ENCODE data around the gene IL32. TPM values are rescaled to one million over a fixed set of nuclear protein-coding genes. Genes with fewer than 3 reads are reported as not detected.
A peak's percentile ranks its signal among the peaks of the same experiment; 100 is the strongest.
"Not testable (repeated sequence)": the region's sequence is repeated elsewhere in the genome, so short reads cannot be mapped to it uniquely, and the experiment has no call there.

IL32 gene
- total and polyA plus RNA-seq, 7 experiments from 2014 or later = 351 to 3,697 (median 631) TPM

GRCh38 chr16:3053330-3053710 is 12.1 kb upstream of the IL32 start:
- H3K9me3 ChIP-seq (ENCODE audit: control insufficient read depth in 2 of 3, low read length in 3 of 3); H3K36me3 ChIP-seq (ENCODE audit: control insufficient read depth in 2 of 3, insufficient read depth in 3 of 3, low read length in 3 of 3); H3K9me3 Mint-ChIP-seq; H3K27ac ChIP-seq (ENCODE audit: low read depth, low read length); H3K4me3 ChIP-seq (ENCODE audit: low read length); CTCF ChIA-PET; intact Hi-C loops (cut with micrococcal nuclease); POLR2A ChIA-PET; H3K27me3 ChIP-seq (ENCODE audit: control insufficient read depth in 2 of 2, insufficient read depth in 2 of 2, low read length in 2 of 2); H3K27me3 Mint-ChIP-seq; DNase-seq: not testable (repeated sequence)
- peak; percentile 31 for ATAC-seq
- H3K36me3 Mint-ChIP-seq = peaks cover 0 to 59% (median 3%) of the 10 kb centered on the region in 5 donors
- H3K4me3 Mint-ChIP-seq = peak overlapping the region in 2 of 10 donors; percentile 18 to 70
- peak overlapping the region in 2 of 9 donors; percentile 34 to 62 for H3K27ac Mint-ChIP-seq
- peaks cover 17 to 34% of the 10 kb centered on the region in 2 donors for H3K4me1 ChIP-seq (ENCODE audit: control insufficient read depth in 2 of 2, insufficient read depth in 2 of 2, low read length in 2 of 2)
- peaks cover 16 to 69% (median 48%) of the 10 kb centered on the region in 7 donors for H3K4me1 Mint-ChIP-seq

DNA sequence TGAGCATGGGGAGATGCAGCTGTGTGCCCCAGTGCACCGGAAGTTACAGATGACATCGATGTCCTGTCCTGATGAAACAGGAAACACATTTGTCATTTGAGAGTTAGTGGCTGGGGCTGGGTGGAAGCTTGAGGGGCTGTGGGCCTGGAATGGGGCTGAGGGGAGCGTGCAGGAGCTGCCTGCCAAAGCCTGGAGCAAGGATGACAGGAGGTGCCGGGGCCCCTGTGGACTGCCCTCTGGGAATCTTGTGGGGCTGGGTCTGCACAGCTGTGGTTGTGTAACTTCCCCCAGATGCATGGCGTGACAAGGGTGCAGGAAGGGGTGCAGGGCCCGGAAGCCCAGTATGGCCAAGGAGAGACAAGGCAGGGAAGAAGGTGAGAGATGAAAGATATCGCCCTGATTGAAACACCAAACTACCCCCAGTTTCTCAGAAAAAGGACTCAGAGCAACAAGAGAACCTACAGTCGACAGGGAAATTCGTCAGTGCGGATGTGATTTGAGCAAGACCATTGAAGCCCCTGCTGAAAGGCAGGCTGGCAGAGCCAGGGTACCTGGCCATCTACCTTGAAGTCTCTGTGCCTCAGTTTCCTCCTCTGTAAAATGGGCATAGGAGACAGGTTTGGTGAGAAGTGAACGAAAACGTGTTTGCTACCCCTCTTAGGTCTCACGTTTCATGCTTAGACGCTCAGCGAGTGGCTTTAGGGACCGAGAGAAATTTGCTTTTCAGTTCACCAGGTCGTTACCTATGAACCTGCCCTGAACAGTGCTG is 10.3 kb upstream of the IL32 start:
- no peaks in the 10 kb centered on the region for H3K27me3 Mint-ChIP-seq
- no peak for ATAC-seq
- H3K4me3 Mint-ChIP-seq = peak overlapping the region; percentile 2 to 90 (median 62)
- H3K9me3 Mint-ChIP-seq = no peaks in the 10 kb centered on the region
- peaks cover 0 to 57% (median 3%) of the 10 kb centered on the region in 5 donors for H3K36me3 Mint-ChIP-seq
- peak overlapping the region; percentile 20 to 93 (median 71) for H3K27ac Mint-ChIP-seq
- peaks cover 25 to 42% of the 10 kb centered on the region in 2 donors for H3K4me1 ChIP-seq (ENCODE audit: control insufficient read depth in 2 of 2, insufficient read depth in 2 of 2, low read length in 2 of 2)
- H3K27me3 ChIP-seq (ENCODE audit: control insufficient read depth in 2 of 2, insufficient read depth in 2 of 2, low read length in 2 of 2) = no peaks in the 10 kb centered on the region
- H3K27ac ChIP-seq (ENCODE audit: low read depth, low read length) = peak overlapping the region; percentile 21
- H3K4me1 Mint-ChIP-seq = peaks cover 17 to 67% (median 51%) of the 10 kb centered on the region in 7 donors
- no peak overlapping the region for H3K4me3 ChIP-seq (ENCODE audit: low read length)
- POLR2A ChIA-PET = interaction anchor here (0.6 to 1.0 kb wide), 3 partner anchors 11 to 37 kb away, joined by 3 read pairs; partner anchors contain the start of gene IL32
- CTCF ChIA-PET = interaction anchor here (13.9 kb wide), 1 partner anchor 75 kb away, joined by 244 read pairs; the partner anchor contains the start of gene ZNF213
- intact Hi-C loops (cut with micrococcal nuclease) = no loop called here
- no peak for DNase-seq
- H3K9me3 ChIP-seq (ENCODE audit: control insufficient read depth in 2 of 3, low read length in 3 of 3) = no peaks in the 10 kb centered on the region
- peaks cover 0 to 10% (median 0%) of the 10 kb centered on the region in 3 experiments for H3K36me3 ChIP-seq (ENCODE audit: control insufficient read depth in 2 of 3, insufficient read depth in 3 of 3, low read length in 3 of 3)

DNA sequence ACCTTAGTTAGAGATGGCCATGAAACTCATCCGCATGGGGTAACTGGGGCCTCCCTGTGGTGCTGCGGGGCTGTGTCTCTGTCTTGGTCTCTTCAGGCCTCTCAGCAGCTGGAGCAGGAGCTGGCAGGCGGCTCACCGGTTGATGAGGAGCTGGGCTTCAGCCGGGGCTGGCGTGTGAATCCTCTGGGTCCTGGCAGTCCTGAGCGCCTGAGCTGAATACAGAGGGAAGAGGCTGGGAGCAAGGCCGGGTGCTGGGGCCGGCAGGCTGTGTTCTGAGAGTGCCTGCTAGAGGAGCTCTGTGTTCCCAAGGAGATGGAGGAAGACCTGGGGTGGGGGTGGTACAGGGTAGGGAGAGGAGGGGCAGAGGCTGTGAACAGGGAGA is 9.7 kb upstream of the IL32 start:
- H3K27me3 Mint-ChIP-seq; H3K27me3 ChIP-seq (ENCODE audit: control insufficient read depth in 2 of 2, insufficient read depth in 2 of 2, low read length in 2 of 2); intact Hi-C loops (cut with micrococcal nuclease); ATAC-seq; DNase-seq; H3K9me3 Mint-ChIP-seq; H3K9me3 ChIP-seq (ENCODE audit: control insufficient read depth in 2 of 3, low read length in 3 of 3); H3K4me3 ChIP-seq (ENCODE audit: low read length): not testable (repeated sequence)
- ChIA-PET POLR2A (interaction anchor here (1.0 to 1.7 kb wide), 2 partner anchors 8 to 10 kb away, joined by 3 to 5 read pairs; partner anchors contain the start of gene IL32), CTCF (interaction anchor here (13.9 kb wide), 1 partner anchor 74 kb away, joined by 244 read pairs; the partner anchor contains the start of gene ZNF213)
- Histone ChIP-seq H3K27ac (ENCODE audit: low read depth, low read length) (peak overlapping the region; percentile 21), H3K4me1 (ENCODE audit: control insufficient read depth in 2 of 2, insufficient read depth in 2 of 2, low read length in 2 of 2) (peaks cover 25 to 46% of the 10 kb centered on the region in 2 donors), H3K36me3 (ENCODE audit: control insufficient read depth in 2 of 3, insufficient read depth in 3 of 3, low read length in 3 of 3) (peaks cover 0 to 10% (median 0%) of the 10 kb centered on the region in 3 experiments)
- Mint-ChIP-seq H3K4me1 (peaks cover 23 to 67% (median 51%) of the 10 kb centered on the region in 7 donors), H3K4me3 (peak overlapping the region in 6 of 10 donors; percentile 10 to 90 (median 54)), H3K36me3 (peaks cover 0 to 54% (median 3%) of the 10 kb centered on the region in 5 donors), H3K27ac (peak overlapping the region in 4 of 9 donors; percentile 67 to 93 (median 74))

- ChIA-PET CTCF (interaction anchor here (0.7 to 13.9 kb wide), 3 partner anchors 28 to 606 kb away, joined by 3 to 244 read pairs (median 4); partner anchors contain the start of gene ZNF213), POLR2A (interaction anchor here (0.5 to 1.7 kb wide), 3 partner anchors 9 to 112 kb away, joined by 3 to 7 read pairs (median 5); no protein-coding TSS in a partner anchor)
- no peaks in the 10 kb centered on the region for H3K27me3 Mint-ChIP-seq
- H3K4me1 Mint-ChIP-seq = peaks cover 23 to 60% (median 43%) of the 10 kb centered on the region in 7 donors
- peaks cover 0 to 47% (median 3%) of the 10 kb centered on the region in 5 donors for H3K36me3 Mint-ChIP-seq
- peaks cover 25 to 46% of the 10 kb centered on the region in 2 donors for H3K4me1 ChIP-seq (ENCODE audit: control insufficient read depth in 2 of 2, insufficient read depth in 2 of 2, low read length in 2 of 2)
- no peaks in the 10 kb centered on the region for H3K9me3 ChIP-seq (ENCODE audit: control insufficient read depth in 2 of 3, low read length in 3 of 3)
- H3K4me3 Mint-ChIP-seq = peak overlapping the region in 5 of 10 donors; percentile 54 to 94 (median 88)
- no peaks in the 10 kb centered on the region for H3K27me3 ChIP-seq (ENCODE audit: control insufficient read depth in 2 of 2, insufficient read depth in 2 of 2, low read length in 2 of 2)
- no peaks in the 10 kb centered on the region for H3K9me3 Mint-ChIP-seq
- H3K27ac Mint-ChIP-seq = peak overlapping the region in 2 of 9 donors; percentile 24 to 93
- ATAC-seq (no peak), DNase-seq (no peak)
- H3K4me3 ChIP-seq (ENCODE audit: low read length) = no peak overlapping the region
- intact Hi-C loops (cut with micrococcal nuclease) = no loop called here
- H3K27ac ChIP-seq (ENCODE audit: low read depth, low read length) = no peak overlapping the region
- H3K36me3 ChIP-seq (ENCODE audit: control insufficient read depth in 2 of 3, insufficient read depth in 3 of 3, low read length in 3 of 3) = peaks cover 0 to 10% (median 0%) of the 10 kb centered on the region in 3 experiments
These were observed 8.9 kb upstream of the IL32 start for GRCh38 chr16:3056336-3057180.

DNA sequence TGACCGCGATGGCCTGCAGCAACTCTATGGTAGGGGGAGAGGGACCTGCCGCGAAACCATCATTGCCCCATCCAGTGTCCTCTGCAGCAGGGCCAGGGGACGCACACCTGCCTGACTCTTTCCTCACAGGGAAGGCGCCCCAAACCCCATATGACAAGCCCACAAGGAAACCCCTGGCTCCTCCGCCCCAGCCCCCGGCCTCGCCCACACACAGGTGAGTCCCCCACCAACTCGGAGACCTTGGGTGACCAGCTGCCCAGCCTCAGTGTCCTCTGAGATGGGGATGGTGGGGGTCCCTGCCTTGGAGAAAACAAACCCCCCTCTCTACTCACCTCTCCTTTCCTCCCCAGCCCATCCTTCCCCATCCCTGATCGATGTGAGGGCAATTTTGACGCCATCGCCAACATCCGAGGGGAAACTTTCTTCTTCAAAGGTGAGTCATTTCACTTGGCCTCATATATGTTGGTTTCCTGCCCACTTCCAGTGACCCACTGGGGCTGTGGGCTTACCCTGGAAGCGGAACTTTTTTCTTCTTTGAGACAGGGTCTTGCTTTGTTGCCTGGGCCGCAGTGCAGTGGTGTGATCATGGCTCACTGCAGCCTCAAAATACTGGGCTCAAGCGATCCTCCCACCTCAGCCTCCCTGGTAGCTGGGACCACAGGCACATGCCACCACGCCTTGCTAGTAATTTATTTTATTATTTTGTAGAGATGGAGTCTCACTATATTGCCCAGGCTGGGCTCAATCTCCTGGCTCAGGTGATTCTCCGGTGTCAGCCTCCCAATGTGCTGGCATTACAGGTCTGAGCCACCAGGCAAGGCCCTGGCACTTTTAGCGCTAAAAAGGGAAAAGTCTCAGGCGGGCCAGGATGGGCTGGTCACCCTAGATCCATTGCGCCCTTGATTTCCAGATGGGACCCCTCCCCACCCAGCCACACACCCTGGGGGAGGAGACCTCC is 8.0 kb upstream of the IL32 start:
- peaks cover 0 to 10% (median 0%) of the 10 kb centered on the region in 3 experiments for H3K36me3 ChIP-seq (ENCODE audit: control insufficient read depth in 2 of 3, insufficient read depth in 3 of 3, low read length in 3 of 3)
- peak overlapping the region in 4 of 9 donors; percentile 24 to 93 (median 40) for H3K27ac Mint-ChIP-seq
- no peak overlapping the region for H3K27ac ChIP-seq (ENCODE audit: low read depth, low read length)
- no peaks in the 10 kb centered on the region for H3K27me3 ChIP-seq (ENCODE audit: control insufficient read depth in 2 of 2, insufficient read depth in 2 of 2, low read length in 2 of 2)
- no peak overlapping the region for H3K4me3 ChIP-seq (ENCODE audit: low read length)
- DNase-seq (no peak), ATAC-seq (no peak)
- H3K36me3 Mint-ChIP-seq = peaks cover 0 to 45% (median 3%) of the 10 kb centered on the region in 5 donors
- H3K4me1 ChIP-seq (ENCODE audit: control insufficient read depth in 2 of 2, insufficient read depth in 2 of 2, low read length in 2 of 2) = peaks cover 25 to 46% of the 10 kb centered on the region in 2 donors
- no peaks in the 10 kb centered on the region for H3K9me3 Mint-ChIP-seq
- peak overlapping the region in 8 of 10 donors; percentile 21 to 94 (median 68) for H3K4me3 Mint-ChIP-seq
- H3K4me1 Mint-ChIP-seq = peaks cover 30 to 58% (median 42%) of the 10 kb centered on the region in 7 donors
- no peaks in the 10 kb centered on the region for H3K27me3 Mint-ChIP-seq
- H3K9me3 ChIP-seq (ENCODE audit: control insufficient read depth in 2 of 3, low read length in 3 of 3) = no peaks in the 10 kb centered on the region
- ChIA-PET POLR2A (interaction anchor here (1.0 to 10.4 kb wide), 14 partner anchors 10 to 111 kb away, joined by 3 to 182 read pairs (median 6); partner anchors contain the start of gene ZNF213), CTCF (interaction anchor here (0.8 to 13.9 kb wide), 9 partner anchors 10 to 101 kb away, joined by 3 to 244 read pairs (median 9); partner anchors contain the start of gene ZNF213)
- intact Hi-C loops (cut with micrococcal nuclease) = loop anchor here (1.0 to 2.0 kb wide), 5 partner anchors 17 to 101 kb away; no protein-coding TSS in a partner anchor
